ENCODE measurements around the gene INTS15. TPM values are rescaled to one million over a fixed set of nuclear protein-coding genes. Genes with fewer than 3 reads are reported as not detected.

The INTS15 gene
- total RNA-seq, 1 experiment from 2014 or later = 46.8 TPM

DNA sequence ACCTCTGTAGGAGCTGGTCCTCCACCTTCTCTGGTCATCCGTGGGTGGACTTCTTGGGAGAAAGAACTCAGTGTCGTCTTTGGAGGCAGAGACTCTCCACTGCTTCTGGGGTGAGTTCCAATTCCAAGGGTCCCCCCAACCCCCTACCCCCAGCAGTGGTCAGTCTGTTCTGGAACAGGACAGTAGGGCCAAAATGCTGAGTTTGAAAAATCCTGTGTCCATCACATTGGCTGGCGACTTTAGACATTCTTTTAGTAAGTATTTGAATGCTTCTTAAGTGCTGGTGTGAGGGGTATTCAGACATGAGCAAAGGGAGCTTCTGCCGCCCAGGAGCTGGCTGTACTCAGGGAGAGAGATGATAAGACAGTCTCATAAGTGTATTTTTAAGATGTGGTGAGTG is 49.2 kb downstream of the INTS15 start:
- in situ Hi-C loops (cut with HindIII; ENCODE audit: low pct_unique_long_range_greater_than_20kb, low sequenced_read_pairs) (no loop called here), intact Hi-C loops (cut with micrococcal nuclease; ENCODE audit: unreplicated experiment) (no loop called here)
- Histone ChIP-seq H3K27me3 (ENCODE audit: control insufficient read depth, insufficient read depth, low read length) (no peaks in the 10 kb centered on the region), H3K4me1 (ENCODE audit: control insufficient read depth, insufficient read depth, low read length) (peaks cover 15% of the 10 kb centered on the region), H3K36me3 (ENCODE audit: control insufficient read depth, insufficient read depth, low read length) (peaks cover 4% of the 10 kb centered on the region; the same call in 1 of the 2 replicates), H3K27ac (ENCODE audit: low read length) (no peak overlapping the region), H3K4me3 (ENCODE audit: low read depth in 2 of 2, low read length in 2 of 2) (no peak overlapping the region), H3K9me3 (ENCODE audit: control insufficient read depth, insufficient read depth, low read depth, low read length) (no peaks in the 10 kb centered on the region)
- POLR2A ChIA-PET = no interaction called here
- CTCF ChIA-PET = no interaction called here
- no TSS peak for BruUV-seq (replicated peaks)
- ATAC-seq (no peak), DNase-seq (ENCODE audit: low read depth, low spot score) (no peak)
- no peak for TF ChIP-seq SIN3A (IDR thresholded peaks at IDR 0.05; ENCODE audit: borderline replicate concordance, insufficient read depth, low read depth, low read length)

DNA sequence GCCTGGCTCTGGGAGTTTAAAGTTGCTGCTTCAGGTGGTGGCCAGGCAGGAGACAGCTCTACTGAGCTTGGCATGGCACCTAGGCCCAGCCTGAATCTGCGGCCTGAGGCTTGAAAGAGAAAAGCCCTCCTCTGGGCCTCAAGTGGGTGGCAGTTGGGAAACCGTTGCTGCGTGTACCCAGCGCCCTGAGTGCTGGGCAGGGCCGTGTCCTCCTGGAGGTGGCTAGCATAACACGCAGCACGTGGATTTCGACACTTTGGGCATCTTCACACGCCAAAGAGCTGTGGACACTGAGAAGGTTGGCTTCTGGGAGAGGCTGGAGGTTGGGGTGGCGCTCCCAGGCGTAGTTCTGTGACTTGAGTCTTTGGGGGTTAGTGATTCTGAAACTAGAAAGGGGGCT is 49.8 kb downstream of the INTS15 start:
- ATAC-seq (no peak), DNase-seq (ENCODE audit: low read depth, low spot score) (no peak)
- Histone ChIP-seq H3K4me1 (ENCODE audit: control insufficient read depth, insufficient read depth, low read length) (peaks cover 15% of the 10 kb centered on the region), H3K27ac (ENCODE audit: low read length) (no peak overlapping the region), H3K9me3 (ENCODE audit: control insufficient read depth, insufficient read depth, low read depth, low read length) (no peaks in the 10 kb centered on the region), H3K27me3 (ENCODE audit: control insufficient read depth, insufficient read depth, low read length) (no peaks in the 10 kb centered on the region), H3K36me3 (ENCODE audit: control insufficient read depth, insufficient read depth, low read length) (peaks cover 4% of the 10 kb centered on the region; the same call in 1 of the 2 replicates), H3K4me3 (ENCODE audit: low read depth in 2 of 2, low read length in 2 of 2) (no peak overlapping the region)
- ChIA-PET CTCF (interaction anchor here (0.6 kb wide), 1 partner anchor 1369 kb away, joined by 7 read pairs; no protein-coding TSS in a partner anchor), POLR2A (no interaction called here)
- TF ChIP-seq, protein P1, sequence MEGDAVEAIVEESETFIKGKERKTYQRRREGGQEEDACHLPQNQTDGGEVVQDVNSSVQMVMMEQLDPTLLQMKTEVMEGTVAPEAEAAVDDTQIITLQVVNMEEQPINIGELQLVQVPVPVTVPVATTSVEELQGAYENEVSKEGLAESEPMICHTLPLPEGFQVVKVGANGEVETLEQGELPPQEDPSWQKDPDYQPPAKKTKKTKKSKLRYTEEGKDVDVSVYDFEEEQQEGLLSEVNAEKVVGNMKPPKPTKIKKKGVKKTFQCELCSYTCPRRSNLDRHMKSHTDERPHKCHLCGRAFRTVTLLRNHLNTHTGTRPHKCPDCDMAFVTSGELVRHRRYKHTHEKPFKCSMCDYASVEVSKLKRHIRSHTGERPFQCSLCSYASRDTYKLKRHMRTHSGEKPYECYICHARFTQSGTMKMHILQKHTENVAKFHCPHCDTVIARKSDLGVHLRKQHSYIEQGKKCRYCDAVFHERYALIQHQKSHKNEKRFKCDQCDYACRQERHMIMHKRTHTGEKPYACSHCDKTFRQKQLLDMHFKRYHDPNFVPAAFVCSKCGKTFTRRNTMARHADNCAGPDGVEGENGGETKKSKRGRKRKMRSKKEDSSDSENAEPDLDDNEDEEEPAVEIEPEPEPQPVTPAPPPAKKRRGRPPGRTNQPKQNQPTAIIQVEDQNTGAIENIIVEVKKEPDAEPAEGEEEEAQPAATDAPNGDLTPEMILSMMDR (IDR thresholded peaks at IDR 0.05) = no peak
- TF ChIP-seq POLR2AphosphoS5 (IDR thresholded peaks at IDR 0.05; ENCODE audit: low read depth, low read length) = no peak
- no peak for TF ChIP-seq TCF7L2 (IDR thresholded peaks at IDR 0.05; ENCODE audit: low read depth, low read length)
- no peak for TF ChIP-seq SIN3A (IDR thresholded peaks at IDR 0.05; ENCODE audit: borderline replicate concordance, insufficient read depth, low read depth, low read length)
- TF ChIP-seq, protein P2, sequence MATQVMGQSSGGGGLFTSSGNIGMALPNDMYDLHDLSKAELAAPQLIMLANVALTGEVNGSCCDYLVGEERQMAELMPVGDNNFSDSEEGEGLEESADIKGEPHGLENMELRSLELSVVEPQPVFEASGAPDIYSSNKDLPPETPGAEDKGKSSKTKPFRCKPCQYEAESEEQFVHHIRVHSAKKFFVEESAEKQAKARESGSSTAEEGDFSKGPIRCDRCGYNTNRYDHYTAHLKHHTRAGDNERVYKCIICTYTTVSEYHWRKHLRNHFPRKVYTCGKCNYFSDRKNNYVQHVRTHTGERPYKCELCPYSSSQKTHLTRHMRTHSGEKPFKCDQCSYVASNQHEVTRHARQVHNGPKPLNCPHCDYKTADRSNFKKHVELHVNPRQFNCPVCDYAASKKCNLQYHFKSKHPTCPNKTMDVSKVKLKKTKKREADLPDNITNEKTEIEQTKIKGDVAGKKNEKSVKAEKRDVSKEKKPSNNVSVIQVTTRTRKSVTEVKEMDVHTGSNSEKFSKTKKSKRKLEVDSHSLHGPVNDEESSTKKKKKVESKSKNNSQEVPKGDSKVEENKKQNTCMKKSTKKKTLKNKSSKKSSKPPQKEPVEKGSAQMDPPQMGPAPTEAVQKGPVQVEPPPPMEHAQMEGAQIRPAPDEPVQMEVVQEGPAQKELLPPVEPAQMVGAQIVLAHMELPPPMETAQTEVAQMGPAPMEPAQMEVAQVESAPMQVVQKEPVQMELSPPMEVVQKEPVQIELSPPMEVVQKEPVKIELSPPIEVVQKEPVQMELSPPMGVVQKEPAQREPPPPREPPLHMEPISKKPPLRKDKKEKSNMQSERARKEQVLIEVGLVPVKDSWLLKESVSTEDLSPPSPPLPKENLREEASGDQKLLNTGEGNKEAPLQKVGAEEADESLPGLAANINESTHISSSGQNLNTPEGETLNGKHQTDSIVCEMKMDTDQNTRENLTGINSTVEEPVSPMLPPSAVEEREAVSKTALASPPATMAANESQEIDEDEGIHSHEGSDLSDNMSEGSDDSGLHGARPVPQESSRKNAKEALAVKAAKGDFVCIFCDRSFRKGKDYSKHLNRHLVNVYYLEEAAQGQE (IDR thresholded peaks at IDR 0.05; ENCODE audit: insufficient read depth in 1 of 2, low read depth in 2 of 2, low read length in 1 of 2) = no peak
- intact Hi-C loops (cut with micrococcal nuclease; ENCODE audit: unreplicated experiment) = no loop called here
- in situ Hi-C loops (cut with HindIII; ENCODE audit: low pct_unique_long_range_greater_than_20kb, low sequenced_read_pairs) = no loop called here
- BruUV-seq (replicated peaks) = no TSS peak

DNA sequence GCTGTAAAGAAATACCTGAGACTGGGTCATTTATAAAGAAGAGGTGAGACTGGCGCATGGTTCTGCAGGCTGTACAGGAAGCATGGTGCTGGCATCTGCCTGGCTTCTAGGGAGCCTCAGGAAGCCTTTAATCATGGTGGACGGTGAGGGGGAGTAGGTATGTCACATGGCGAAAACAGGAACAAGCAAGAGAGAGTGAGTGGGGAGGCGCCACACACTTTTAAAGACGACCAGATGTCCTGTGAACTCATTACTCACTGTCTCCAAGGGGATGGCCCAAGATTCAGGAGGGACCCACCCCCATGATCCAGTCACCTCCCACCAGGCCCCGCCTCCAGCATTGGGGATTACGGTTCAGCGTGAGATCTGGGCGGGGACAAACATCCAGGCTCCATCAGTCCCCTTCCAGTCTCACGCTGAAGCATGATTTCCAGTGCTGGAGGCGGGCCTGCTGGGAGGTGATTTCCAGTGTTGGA is 50.5 kb downstream of the INTS15 start:
- H3K4me3 ChIP-seq (ENCODE audit: low read depth in 2 of 2, low read length in 2 of 2) = no peak overlapping the region
- no peak overlapping the region for H3K27ac ChIP-seq (ENCODE audit: low read length)
- DNase-seq (ENCODE audit: low read depth, low spot score) = no peak
- in situ Hi-C loops (cut with HindIII; ENCODE audit: low pct_unique_long_range_greater_than_20kb, low sequenced_read_pairs) = no loop called here
- H3K4me1 ChIP-seq (ENCODE audit: control insufficient read depth, insufficient read depth, low read length) = peaks cover 12% of the 10 kb centered on the region
- H3K36me3 ChIP-seq (ENCODE audit: control insufficient read depth, insufficient read depth, low read length) = peaks cover 4% of the 10 kb centered on the region; the same call in 1 of the 2 replicates
- intact Hi-C loops (cut with micrococcal nuclease; ENCODE audit: unreplicated experiment) = no loop called here
- CTCF ChIA-PET = no interaction called here
- BruUV-seq (replicated peaks) = no TSS peak
- H3K27me3 ChIP-seq (ENCODE audit: control insufficient read depth, insufficient read depth, low read length) = no peaks in the 10 kb centered on the region
- POLR2A ChIA-PET = no interaction called here
- ATAC-seq = no peak
- no peaks in the 10 kb centered on the region for H3K9me3 ChIP-seq (ENCODE audit: control insufficient read depth, insufficient read depth, low read depth, low read length)
- TF ChIP-seq POLR2AphosphoS5 (IDR thresholded peaks at IDR 0.05; ENCODE audit: low read depth, low read length) (no peak), TCF7L2 (IDR thresholded peaks at IDR 0.05; ENCODE audit: low read depth, low read length) (no peak), SIN3A (IDR thresholded peaks at IDR 0.05; ENCODE audit: borderline replicate concordance, insufficient read depth, low read depth, low read length) (no peak)
- TF ChIP-seq, protein P1 (IDR thresholded peaks at IDR 0.05) = no peak
- TF ChIP-seq, protein P2 (IDR thresholded peaks at IDR 0.05; ENCODE audit: insufficient read depth in 1 of 2, low read depth in 2 of 2, low read length in 1 of 2) = no peak
